Muscle layer of duodenum (tissue), 2 donors: Measurements from ENCODE around the gene MMAB.

Experiments
- H3K27ac ChIP-seq: one replicate; pipeline ENCODE4 v1.7.0; 2013; ENCODE audit warnings: mild to moderate bottlenecking, low read length
- H3K27me3 ChIP-seq: one replicate; pipeline ENCODE4 v1.7.0; 2013; ENCODE audit warnings: low read depth, mild to moderate bottlenecking, control low read depth, low read length
- H3K36me3 ChIP-seq, 2 donors: one replicate each; pipeline ENCODE4 v1.7.0; 2013; ENCODE audit warnings: low read length in 2 of 2, control low read depth in 1 of 2, mild to moderate bottlenecking in 1 of 2; ENCODE audit not compliant: insufficient read depth in 2 of 2, control insufficient read depth in 1 of 2
- H3K4me1 ChIP-seq, 2 donors: one replicate each; pipeline ENCODE4 v1.7.0; 2013; ENCODE audit warnings: low read length in 2 of 2, mild to moderate bottlenecking in 2 of 2, control low read depth in 1 of 2, moderate library complexity in 1 of 2; ENCODE audit not compliant: insufficient read depth in 2 of 2, control insufficient read depth in 1 of 2
- H3K4me3 ChIP-seq, 2 donors: one replicate each; pipeline ENCODE4 v1.7.0; 2013; ENCODE audit warnings: low read length in 2 of 2, low read depth in 1 of 2, mild to moderate bottlenecking in 1 of 2
- H3K9me3 ChIP-seq, 2 donors: one replicate each; pipeline ENCODE4 v1.7.0; 2013; ENCODE audit warnings: low read length in 2 of 2, control low read depth in 1 of 2, mild to moderate bottlenecking in 1 of 2; ENCODE audit not compliant: control insufficient read depth in 1 of 2
- donor health status: healthy.

Gene MMAB

GRCh38 chr12:109557805-109558204 is 15.5 kb downstream of the MMAB start:
- H3K9me3 ChIP-seq = no peaks in the 10 kb centered on the region
- H3K36me3 ChIP-seq = peaks cover 0 to 23% of the 10 kb centered on the region in 2 donors
- no peaks in the 10 kb centered on the region for H3K27me3 ChIP-seq
- no peaks in the 10 kb centered on the region for H3K4me1 ChIP-seq
- H3K4me3 ChIP-seq = no peak overlapping the region
- no peak overlapping the region for H3K27ac ChIP-seq

- Histone ChIP-seq H3K9me3 (no peaks in the 10 kb centered on the region), H3K27me3 (no peaks in the 10 kb centered on the region), H3K4me1 (no peaks in the 10 kb centered on the region), H3K36me3 (peaks cover 0 to 23% of the 10 kb centered on the region in 2 donors), H3K4me3 (no peak overlapping the region), H3K27ac (no peak overlapping the region)
Measured at GRCh38 chr12:109557200-109557599, 16.1 kb downstream of the MMAB start.

- peaks cover 0 to 20% of the 10 kb centered on the region in 2 donors for H3K36me3 ChIP-seq
- H3K9me3 ChIP-seq = no peaks in the 10 kb centered on the region
- H3K4me3 ChIP-seq = no peak overlapping the region
- no peak overlapping the region for H3K27ac ChIP-seq
- H3K4me1 ChIP-seq = no peaks in the 10 kb centered on the region
- no peaks in the 10 kb centered on the region for H3K27me3 ChIP-seq
Measured at GRCh38 chr12:109555431-109556315, 17.6 kb downstream of the MMAB start.

GRCh38 chr12:109554761-109555160 is 18.5 kb downstream of the MMAB start:
- Histone ChIP-seq H3K4me3 (no peak overlapping the region), H3K27ac (no peak overlapping the region), H3K4me1 (no peaks in the 10 kb centered on the region), H3K27me3 (no peaks in the 10 kb centered on the region), H3K9me3 (no peaks in the 10 kb centered on the region), H3K36me3 (peaks cover 0 to 18% of the 10 kb centered on the region in 2 donors)

GRCh38 chr12:109553906-109554500 is 19.3 kb downstream of the MMAB start:
- H3K4me3 ChIP-seq = no peak overlapping the region
- no peak overlapping the region for H3K27ac ChIP-seq
- no peaks in the 10 kb centered on the region for H3K27me3 ChIP-seq
- no peaks in the 10 kb centered on the region for H3K4me1 ChIP-seq
- peaks cover 0 to 15% of the 10 kb centered on the region in 2 donors for H3K36me3 ChIP-seq
- no peaks in the 10 kb centered on the region for H3K9me3 ChIP-seq

GRCh38 chr12:109553483-109553882 is 19.8 kb downstream of the MMAB start:
- H3K27ac ChIP-seq = no peak overlapping the region
- H3K9me3 ChIP-seq = no peaks in the 10 kb centered on the region
- peaks cover 3% of the 10 kb centered on the region for H3K27me3 ChIP-seq
- no peaks in the 10 kb centered on the region for H3K4me1 ChIP-seq
- H3K36me3 ChIP-seq = peaks cover 0 to 12% of the 10 kb centered on the region in 2 donors
- H3K4me3 ChIP-seq = no peak overlapping the region

DNA sequence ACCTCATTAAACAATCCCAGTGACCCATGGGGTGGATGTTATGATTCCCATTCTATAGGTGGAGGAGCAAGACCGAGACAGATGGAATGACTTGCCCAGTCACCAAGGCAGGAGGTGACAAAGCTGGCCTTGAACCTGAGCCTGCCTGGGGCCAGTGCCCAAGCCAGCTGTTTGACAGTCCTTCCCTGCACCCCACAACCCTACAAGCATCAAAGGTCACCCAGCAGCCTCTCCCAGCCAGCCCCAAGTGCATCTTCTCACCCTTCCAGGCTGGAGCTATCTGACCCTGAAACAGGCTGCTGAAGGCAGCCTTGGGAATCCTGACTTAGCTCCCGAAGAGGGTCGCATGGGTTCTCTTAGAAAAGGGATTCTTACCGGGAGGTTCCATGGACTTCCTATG is 20.3 kb downstream of the MMAB start:
- no peak overlapping the region for H3K4me3 ChIP-seq
- H3K9me3 ChIP-seq = no peaks in the 10 kb centered on the region
- H3K27me3 ChIP-seq = peaks cover 8% of the 10 kb centered on the region

DNA sequence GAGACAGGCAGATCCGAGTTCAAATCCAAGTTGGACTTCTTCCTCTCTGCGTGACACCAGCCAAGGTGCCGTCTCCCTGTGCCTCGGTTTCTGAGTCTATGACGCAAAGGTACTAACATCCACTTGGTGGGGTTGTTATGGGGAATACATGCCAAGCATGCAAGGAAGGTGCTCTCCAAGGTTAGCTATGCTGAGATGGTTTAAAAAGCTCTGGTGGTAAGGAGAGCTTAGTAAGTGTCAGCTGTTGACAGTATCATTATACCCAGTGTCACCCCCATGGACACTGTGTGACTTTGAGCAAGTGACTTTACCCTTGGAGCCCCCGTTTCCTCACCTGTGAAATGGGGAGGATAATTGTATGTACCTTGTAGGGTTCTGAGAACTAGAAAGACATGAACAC is 22.2 kb downstream of the MMAB start:
- Histone ChIP-seq H3K9me3 (no peaks in the 10 kb centered on the region), H3K36me3 (no peaks in the 10 kb centered on the region), H3K27ac (no peak overlapping the region), H3K4me3 (no peak overlapping the region), H3K27me3 (peaks cover 11% of the 10 kb centered on the region), H3K4me1 (no peaks in the 10 kb centered on the region)

More for the DNA sequence above, 20.3 kb downstream of the MMAB start:
- Histone ChIP-seq H3K36me3 (peaks cover 0 to 7% of the 10 kb centered on the region in 2 donors), H3K4me1 (no peaks in the 10 kb centered on the region), H3K27ac (no peak overlapping the region)

DNA sequence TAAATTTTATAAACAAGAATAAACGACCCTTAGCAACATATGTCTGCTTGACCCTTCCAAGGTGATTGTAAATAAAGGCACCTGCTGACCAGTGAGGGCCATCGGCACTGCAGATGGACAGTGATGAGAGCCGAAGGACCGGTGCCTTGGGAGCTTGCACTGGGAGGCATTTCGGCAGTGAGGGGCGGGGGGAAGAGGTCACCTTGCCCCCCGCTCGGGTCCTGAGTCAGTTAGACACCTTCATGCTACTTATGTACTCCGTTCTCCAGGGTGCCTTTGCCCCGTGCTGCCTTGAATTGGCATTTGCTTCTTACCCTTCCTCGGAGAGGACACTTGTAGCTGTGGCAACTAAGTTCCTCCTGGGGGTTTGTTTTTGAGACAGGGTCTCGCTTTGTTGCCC is 23.0 kb downstream of the MMAB start:
- Histone ChIP-seq H3K27me3 (peaks cover 11% of the 10 kb centered on the region), H3K27ac (no peak overlapping the region), H3K9me3 (no peaks in the 10 kb centered on the region), H3K4me3 (no peak overlapping the region), H3K36me3 (no peaks in the 10 kb centered on the region), H3K4me1 (no peaks in the 10 kb centered on the region)

DNA sequence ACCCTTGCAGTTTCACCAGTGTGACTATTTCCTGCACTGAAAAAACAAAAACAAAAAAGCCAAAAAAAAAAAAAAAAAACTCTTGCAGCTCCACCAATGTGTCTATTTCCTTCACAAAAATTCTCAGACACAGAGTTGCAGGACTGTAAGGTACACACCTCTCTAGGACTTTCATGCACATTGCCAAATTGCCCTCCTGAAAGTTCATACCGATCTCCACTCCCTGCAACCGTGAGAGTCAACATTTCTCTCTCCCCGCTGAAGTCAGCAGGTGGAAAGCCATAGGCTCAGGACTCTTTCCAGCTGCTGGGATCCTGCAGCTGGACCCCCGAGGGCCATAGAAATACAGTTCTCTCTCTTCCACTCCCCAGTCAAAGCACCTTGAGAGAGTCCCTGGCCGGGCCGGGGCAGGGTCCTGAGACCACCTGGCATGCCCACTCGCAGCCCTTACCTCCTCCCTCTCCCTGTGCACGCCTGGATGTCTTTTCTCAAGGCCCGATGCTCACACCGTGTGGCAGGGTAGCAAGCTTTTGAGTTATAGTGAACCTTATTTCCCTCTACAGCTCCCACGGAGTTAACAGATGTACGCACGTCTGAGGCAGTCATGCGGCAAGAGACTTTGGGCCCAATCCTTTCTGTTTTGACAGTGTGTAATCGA is 23.6 kb downstream of the MMAB start:
- Histone ChIP-seq H3K4me3 (no peak overlapping the region), H3K4me1 (no peaks in the 10 kb centered on the region), H3K27me3 (peaks cover 11% of the 10 kb centered on the region)

GRCh38 chr12:109548258-109548657 is 25.0 kb downstream of the MMAB start:
- Histone ChIP-seq H3K27me3 (peaks cover 11% of the 10 kb centered on the region), H3K27ac (no peak overlapping the region), H3K4me3 (no peak overlapping the region), H3K4me1 (no peaks in the 10 kb centered on the region), H3K9me3 (no peaks in the 10 kb centered on the region), H3K36me3 (no peaks in the 10 kb centered on the region)

More for the DNA sequence above, 23.6 kb downstream of the MMAB start:
- H3K9me3 ChIP-seq = no peaks in the 10 kb centered on the region
- H3K27ac ChIP-seq = no peak overlapping the region
- H3K36me3 ChIP-seq = no peaks in the 10 kb centered on the region
